T47D (cell line): ENCODE measurements around the gene LTB4R2.

Experiments used
- DNase-seq, 2 experiments: peaks; one replicate each; pipeline versions ENCODE4 v3.0.0 to v3.0.0-alpha.2; 2011 to 2012; ENCODE audit warnings: low read depth in 1 of 2, low spot score in 1 of 2
- JUND ChIP-seq: IDR thresholded peaks from 2 replicates; pipeline ENCODE4 v1.6.1; 2012; ENCODE audit warnings: low read depth
- in situ Hi-C: cut with HindIII; loops from 2 replicates; pipeline ENCODE4 v1.10.0; 2016; ENCODE audit warnings: low sequenced_read_pairs, low pct_unique_long_range_greater_than_20kb

The LTB4R2 gene

GRCh38 chr14:24309538-24310264, at the start of gene LTB4R2:
Gene LTB4R2 (plus strand): TSS chr14:24310140. CDS start chr14:24310665, 525 bp downstream.
- in situ Hi-C loops, result no loop called here
- no peak for TF ChIP-seq JUND

GRCh38 chr14:24260780-24261157, 49.2 kb upstream of the LTB4R2 start:
- TF ChIP-seq JUND, result no peak
- in situ Hi-C loops, result no loop called here

More at GRCh38 chr14:24309538-24310264, at the start of gene LTB4R2:
- DNase-seq, result no peak

GRCh38 chr14:24261256-24261968, 48.5 kb upstream of the LTB4R2 start:
- TF ChIP-seq JUND, result no peak
- no peak for DNase-seq
- in situ Hi-C loops, result no loop called here

More at GRCh38 chr14:24260780-24261157, 49.2 kb upstream of the LTB4R2 start:
- DNase-seq, result no peak

GRCh38 chr14:24261969-24262327, 48.0 kb upstream of the LTB4R2 start:
- no peak for TF ChIP-seq JUND
- in situ Hi-C loops, result no loop called here
- no peak for DNase-seq

GRCh38 chr14:24262821-24263733, 46.9 kb upstream of the LTB4R2 start, which contains the start of gene TGM1:
Gene TGM1 (minus strand): TSS chr14:24263177. CDS start chr14:24262352, 825 bp downstream.
- in situ Hi-C loops, result no loop called here
- TF ChIP-seq JUND, result no peak
- DNase-seq, result peak in 1 of 2 experiments; percentile 49

- in situ Hi-C loops, result no loop called here
- TF ChIP-seq JUND, result no peak
- peak; percentile 42 to 83 for DNase-seq
These were observed 46.1 kb upstream of the LTB4R2 start for GRCh38 chr14:24263848-24264247.

GRCh38 chr14:24264298-24264697, 45.6 kb upstream of the LTB4R2 start:
- no peak for TF ChIP-seq JUND
- DNase-seq, result peak in 1 of 2 experiments; percentile 3
- in situ Hi-C loops, result no loop called here

GRCh38 chr14:24266344-24267244, 43.3 kb upstream of the LTB4R2 start:
- no peak for DNase-seq
- TF ChIP-seq JUND, result no peak
- in situ Hi-C loops, result no loop called here

GRCh38 chr14:24267516-24267915, 42.4 kb upstream of the LTB4R2 start:
- DNase-seq, result no peak
- in situ Hi-C loops, result no loop called here
- TF ChIP-seq JUND, result no peak

GRCh38 chr14:24268225-24268624, 41.7 kb upstream of the LTB4R2 start:
- no peak for DNase-seq
- in situ Hi-C loops, result no loop called here
- TF ChIP-seq JUND, result no peak

- no peak for DNase-seq
- in situ Hi-C loops, result no loop called here
- no peak for TF ChIP-seq JUND
These were observed 40.6 kb upstream of the LTB4R2 start for GRCh38 chr14:24269368-24269767.
